ENCODE results near the gene DYNLT2B.
"Not testable (repeated sequence)": the region's sequence is repeated elsewhere in the genome, so short reads cannot be mapped to it uniquely, and the experiment has no call there.

The DYNLT2B gene

DNA sequence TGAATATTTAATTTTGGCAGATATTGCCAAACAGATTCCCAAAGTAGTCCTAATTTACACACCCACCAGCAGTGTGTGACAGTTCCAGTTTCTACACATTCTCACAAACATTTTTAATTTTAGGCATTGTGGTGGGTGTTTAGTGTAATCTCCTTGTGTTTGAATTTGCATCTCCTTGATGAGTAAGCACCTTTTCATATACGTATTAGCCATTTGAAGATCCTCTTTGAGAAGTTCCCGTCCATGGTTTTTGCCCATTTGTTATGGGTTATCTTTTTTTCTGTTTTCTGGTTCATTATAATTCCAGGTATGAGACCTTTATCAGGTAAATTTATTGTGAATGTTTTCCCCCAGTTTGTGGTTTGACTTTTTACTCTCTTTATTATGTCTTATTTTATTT, 22.4 kb upstream of the DYNLT2B start:
- in situ Hi-C loops (cut with HindIII; ENCODE audit: low pct_unique_long_range_greater_than_20kb, low sequenced_read_pairs), result no loop called here

DNA sequence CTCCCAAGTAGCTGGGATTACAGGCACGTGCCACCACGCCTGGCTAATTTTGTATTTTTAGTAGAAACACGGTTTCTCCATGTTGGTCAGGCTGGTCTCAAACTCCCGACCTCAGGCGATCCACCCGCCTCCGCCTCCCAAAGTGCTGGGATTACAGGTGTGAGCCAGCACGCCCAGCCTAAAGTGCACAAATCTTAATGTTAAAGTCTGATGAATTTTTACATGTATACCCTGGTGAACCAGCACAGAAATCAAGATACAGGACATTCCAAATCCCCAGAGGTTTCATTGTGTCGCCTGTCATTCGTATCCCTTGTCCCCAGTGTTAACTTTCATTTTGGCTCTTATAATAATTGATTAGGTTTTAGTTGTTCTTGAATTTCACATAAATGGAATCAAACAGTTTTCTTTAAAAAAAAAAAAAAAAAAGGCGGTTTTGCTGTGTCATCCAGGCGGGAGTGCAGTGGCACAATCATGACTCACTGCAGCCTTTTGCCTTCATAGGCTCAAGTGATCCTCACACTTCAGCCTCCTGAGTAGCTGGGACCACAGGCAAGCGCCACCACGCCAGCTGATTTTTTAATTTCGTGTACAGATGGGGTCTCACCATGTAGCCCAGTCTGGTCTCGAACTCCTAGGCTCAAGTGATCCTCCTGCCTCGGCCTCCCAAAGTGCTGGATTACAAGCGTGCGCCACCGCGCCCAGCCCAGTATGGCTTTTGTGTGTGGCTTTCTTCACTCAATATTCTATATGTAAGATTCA, 21.6 kb upstream of the DYNLT2B start:
- TF ChIP-seq JUND (IDR thresholded peaks at IDR 0.05; ENCODE audit: low read depth), result no peak
- in situ Hi-C loops (cut with HindIII; ENCODE audit: low pct_unique_long_range_greater_than_20kb, low sequenced_read_pairs), result no loop called here
- DNase-seq (ENCODE audit: low read depth in 1 of 2, low spot score in 1 of 2), result no peak

More for the DNA sequence above, 22.4 kb upstream of the DYNLT2B start:
- no peak for DNase-seq (ENCODE audit: low read depth in 1 of 2, low spot score in 1 of 2)
- no peak for TF ChIP-seq JUND (IDR thresholded peaks at IDR 0.05; ENCODE audit: low read depth)

DNA sequence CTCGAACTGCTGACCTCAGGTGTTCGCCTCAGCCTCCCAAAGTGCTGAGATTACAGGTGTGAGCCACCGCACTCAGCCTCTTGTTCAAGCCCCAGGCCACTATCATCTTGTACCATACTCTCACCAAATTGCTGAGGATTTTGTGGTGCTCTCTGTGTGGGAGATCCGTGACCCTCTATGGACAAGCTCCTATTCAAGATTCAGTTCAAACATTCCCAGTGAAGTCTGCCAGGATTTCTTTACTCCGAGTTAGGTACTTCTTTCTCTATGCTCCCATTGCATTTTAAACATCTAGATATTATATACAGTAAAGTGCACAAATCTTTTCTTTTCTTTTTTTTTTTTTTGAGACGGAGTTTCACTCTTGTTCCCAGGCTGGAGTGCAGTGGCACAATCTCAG, 21.0 kb upstream of the DYNLT2B start:
- no peak for DNase-seq (ENCODE audit: low read depth in 1 of 2, low spot score in 1 of 2)
- in situ Hi-C loops (cut with HindIII; ENCODE audit: low pct_unique_long_range_greater_than_20kb, low sequenced_read_pairs), result no loop called here
- no peak for TF ChIP-seq JUND (IDR thresholded peaks at IDR 0.05; ENCODE audit: low read depth)

DNA sequence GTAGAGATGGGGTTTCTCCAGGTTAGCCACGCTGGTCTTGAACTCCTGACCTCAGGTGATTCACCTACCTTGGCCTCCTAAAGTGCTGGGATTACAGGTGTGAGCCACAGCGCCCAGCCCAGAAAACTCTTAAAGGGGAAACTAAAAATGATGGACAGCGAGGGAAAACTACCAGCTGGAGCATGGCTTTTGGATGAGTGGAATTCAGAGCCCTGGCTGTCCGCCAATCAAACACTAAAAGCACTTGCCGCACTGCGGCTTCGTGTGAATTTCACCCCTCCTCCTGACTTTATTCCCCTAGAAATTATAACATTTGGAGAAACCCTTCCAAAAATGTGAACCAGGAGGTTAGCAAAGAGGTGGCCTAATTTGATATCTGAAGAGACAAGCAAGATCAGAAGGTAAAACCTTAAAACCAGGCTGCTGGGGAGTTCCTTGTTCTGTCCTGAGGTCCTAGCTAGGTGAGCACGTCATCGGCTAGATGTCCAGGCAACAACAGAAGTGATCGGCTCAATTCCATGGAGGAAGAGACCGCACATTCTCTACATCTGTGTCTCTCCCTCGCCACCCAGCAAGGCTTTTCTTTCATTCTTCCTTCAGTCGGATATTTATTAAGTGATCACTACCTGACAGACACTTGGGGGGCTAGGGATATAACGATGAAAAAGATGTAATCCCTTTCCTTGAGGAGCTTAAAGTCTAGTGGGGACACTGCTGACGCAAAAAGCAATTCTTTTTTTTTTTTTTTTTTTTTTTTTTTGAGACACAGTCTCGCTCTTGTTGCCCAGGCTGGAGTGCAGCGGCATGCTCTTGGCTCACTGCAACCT, 18.5 kb upstream of the DYNLT2B start:
- no peak for DNase-seq (ENCODE audit: low read depth in 1 of 2, low spot score in 1 of 2)
- in situ Hi-C loops (cut with HindIII; ENCODE audit: low pct_unique_long_range_greater_than_20kb, low sequenced_read_pairs), result no loop called here

DNA sequence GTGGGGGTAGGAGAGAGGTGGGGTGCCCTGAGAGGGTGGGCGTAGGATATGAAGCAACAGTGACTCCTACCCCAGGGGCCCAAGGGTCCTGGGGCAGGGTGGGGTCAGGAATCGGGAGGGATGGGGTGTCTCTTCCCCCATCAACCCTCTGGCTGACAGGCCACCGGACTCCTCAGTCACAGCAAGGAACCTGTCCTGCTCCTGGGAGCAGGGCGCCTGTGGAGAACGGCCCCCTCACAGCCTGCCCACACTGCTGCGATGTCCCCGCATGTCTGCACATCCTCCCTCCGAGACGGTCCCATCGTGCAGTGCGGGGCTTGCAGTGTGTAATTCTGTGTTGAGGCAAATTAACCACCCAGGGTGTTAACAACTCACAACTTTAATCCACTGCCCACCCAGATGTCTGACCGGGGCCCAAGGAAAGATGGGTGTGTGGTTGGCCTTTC, 17.5 kb upstream of the DYNLT2B start:
- TF ChIP-seq JUND (IDR thresholded peaks at IDR 0.05; ENCODE audit: low read depth), result no peak
- no peak for DNase-seq (ENCODE audit: low read depth in 1 of 2, low spot score in 1 of 2)
- in situ Hi-C loops (cut with HindIII; ENCODE audit: low pct_unique_long_range_greater_than_20kb, low sequenced_read_pairs), result no loop called here

More for the DNA sequence above, 18.5 kb upstream of the DYNLT2B start:
- TF ChIP-seq JUND (IDR thresholded peaks at IDR 0.05; ENCODE audit: low read depth), result no peak

DNA sequence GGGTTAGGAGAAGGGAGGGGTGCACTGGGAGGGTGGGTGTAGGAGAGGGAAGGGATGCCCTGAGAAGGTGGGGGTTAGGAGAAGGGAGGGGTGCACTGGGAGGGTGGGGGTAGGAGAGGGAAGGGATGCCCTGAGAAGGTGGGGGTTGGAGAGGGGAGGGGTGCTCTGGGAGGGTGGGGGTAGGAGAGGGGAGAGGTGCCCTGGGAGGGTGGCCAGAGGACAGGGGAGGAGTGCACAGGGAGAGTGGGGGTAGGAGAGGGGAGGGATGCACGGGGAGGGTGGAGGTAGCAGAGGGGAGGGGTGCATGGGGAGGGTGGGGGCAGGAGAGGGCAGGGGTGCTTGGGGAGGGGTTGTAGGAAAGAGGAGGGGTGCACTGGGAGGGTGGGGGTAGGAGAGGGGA, 16.9 kb upstream of the DYNLT2B start:
- no peak for TF ChIP-seq JUND (IDR thresholded peaks at IDR 0.05; ENCODE audit: low read depth)
- in situ Hi-C loops (cut with HindIII; ENCODE audit: low pct_unique_long_range_greater_than_20kb, low sequenced_read_pairs), result no loop called here
- DNase-seq (ENCODE audit: low read depth in 1 of 2, low spot score in 1 of 2), result no peak

DNA sequence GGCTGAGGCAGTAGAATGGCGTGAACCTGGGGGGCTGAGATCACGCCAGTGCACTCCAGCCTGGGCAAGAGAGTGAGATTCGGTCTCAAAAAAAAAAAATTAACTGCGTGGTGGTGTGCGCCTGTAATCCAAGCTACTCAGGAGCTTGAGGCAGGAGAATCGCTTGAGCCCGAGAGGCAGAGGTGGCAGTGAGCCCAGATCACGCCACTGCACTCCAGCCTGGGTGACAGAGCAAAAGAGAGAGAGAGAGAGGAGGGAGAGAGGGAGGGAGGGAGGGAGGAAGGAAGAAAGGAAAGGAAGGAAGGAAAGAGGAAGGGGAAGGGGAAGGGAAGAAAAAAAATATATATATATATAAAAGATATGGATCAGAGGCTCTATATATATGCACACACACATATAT, 14.1 kb upstream of the DYNLT2B start:
- in situ Hi-C loops (cut with HindIII; ENCODE audit: low pct_unique_long_range_greater_than_20kb, low sequenced_read_pairs), result no loop called here
- DNase-seq (ENCODE audit: low read depth in 1 of 2, low spot score in 1 of 2), result no peak
- no peak for TF ChIP-seq JUND (IDR thresholded peaks at IDR 0.05; ENCODE audit: low read depth)

DNA sequence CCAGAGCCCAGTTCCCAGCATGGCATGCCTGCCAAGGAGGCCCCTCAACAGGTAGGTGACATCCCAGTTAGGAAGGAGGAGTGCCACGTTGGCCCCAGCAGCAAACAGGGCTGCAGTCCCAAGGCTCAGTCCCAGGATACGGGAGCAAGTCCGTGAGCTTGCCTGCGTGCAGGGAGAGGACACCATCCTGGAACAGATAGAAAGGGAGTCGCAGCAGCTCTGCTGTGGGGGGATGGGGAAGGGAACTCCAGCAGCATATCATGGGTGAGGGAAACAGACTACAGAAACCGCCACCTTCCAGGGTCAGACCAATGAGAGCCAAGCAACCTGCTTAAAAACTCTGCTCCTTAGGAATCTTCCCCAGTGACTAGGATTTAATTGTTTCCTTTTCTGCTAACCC, 9.4 kb upstream of the DYNLT2B start:
- no peak for DNase-seq (ENCODE audit: low read depth in 1 of 2, low spot score in 1 of 2)
- in situ Hi-C loops (cut with HindIII; ENCODE audit: low pct_unique_long_range_greater_than_20kb, low sequenced_read_pairs), result no loop called here
- no peak for TF ChIP-seq JUND (IDR thresholded peaks at IDR 0.05; ENCODE audit: low read depth)

DNA sequence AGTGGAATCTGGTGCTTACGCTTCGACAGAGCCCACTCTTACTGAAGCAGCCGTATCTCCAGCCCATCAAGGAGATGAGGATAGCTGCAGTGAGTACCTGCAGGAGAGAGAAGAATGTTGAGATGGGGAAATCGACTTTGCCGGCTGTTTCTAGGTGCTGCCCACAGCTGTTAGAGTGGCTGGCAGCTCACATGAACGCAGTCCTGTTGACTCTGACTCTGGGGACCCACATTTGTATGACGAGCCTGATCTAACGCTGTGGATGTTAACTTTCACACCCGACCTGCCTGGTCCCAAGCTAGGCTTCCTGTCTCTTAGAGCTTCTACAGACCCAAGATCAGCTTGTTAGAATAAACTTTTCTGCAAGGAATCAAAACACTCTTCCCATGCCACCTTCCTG, 8.9 kb upstream of the DYNLT2B start:
- in situ Hi-C loops (cut with HindIII; ENCODE audit: low pct_unique_long_range_greater_than_20kb, low sequenced_read_pairs), result no loop called here
- DNase-seq (ENCODE audit: low read depth in 1 of 2, low spot score in 1 of 2), result no peak

DNA sequence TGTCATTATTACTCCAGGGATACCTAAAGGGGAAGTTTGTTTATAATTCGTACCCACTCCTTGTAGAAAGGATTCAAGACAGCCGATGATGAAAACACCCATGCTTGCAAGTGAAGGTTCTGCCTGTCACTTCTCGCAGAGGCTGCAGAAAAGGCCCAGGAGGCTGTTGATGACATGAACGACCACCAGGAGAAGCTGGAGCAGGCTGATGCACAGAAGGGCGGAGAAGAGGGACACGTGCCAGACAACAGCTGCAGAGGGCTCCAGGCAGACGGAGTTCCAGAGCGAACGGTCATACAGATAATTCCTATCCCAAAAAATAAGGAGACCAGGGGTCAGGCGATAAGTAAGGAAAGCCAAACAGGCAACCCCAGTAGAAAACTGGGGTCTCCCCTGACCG, 5.7 kb upstream of the DYNLT2B start:
- TF ChIP-seq JUND (IDR thresholded peaks at IDR 0.05; ENCODE audit: low read depth), result no peak
- in situ Hi-C loops (cut with HindIII; ENCODE audit: low pct_unique_long_range_greater_than_20kb, low sequenced_read_pairs), result no loop called here
- DNase-seq (ENCODE audit: low read depth in 1 of 2, low spot score in 1 of 2), result no peak

More for the DNA sequence above, 8.9 kb upstream of the DYNLT2B start:
- TF ChIP-seq JUND (IDR thresholded peaks at IDR 0.05; ENCODE audit: low read depth), result no peak

DNA sequence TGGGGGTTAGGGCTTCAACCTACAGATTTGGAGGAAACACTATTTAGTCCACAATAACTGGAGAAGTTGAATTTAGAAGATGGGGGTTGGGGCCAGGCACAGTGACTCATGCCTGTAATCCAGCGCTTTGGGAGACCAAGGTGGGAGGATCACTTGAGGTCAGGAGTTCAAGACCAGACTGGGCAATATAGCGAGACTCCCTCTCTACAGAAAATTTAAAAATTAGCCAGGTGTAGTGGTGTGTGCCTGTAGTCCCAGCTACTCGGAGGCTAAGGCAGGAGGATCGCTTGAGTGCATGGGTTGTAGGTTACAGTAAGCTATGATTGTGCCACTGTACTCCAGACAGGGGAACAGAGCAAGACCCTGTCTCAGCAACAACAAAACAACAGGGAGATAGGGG, 5.0 kb upstream of the DYNLT2B start:
- in situ Hi-C loops (cut with HindIII; ENCODE audit: low pct_unique_long_range_greater_than_20kb, low sequenced_read_pairs), result no loop called here
- TF ChIP-seq JUND (IDR thresholded peaks at IDR 0.05; ENCODE audit: low read depth), result no peak
- no peak for DNase-seq (ENCODE audit: low read depth in 1 of 2, low spot score in 1 of 2)

DNA sequence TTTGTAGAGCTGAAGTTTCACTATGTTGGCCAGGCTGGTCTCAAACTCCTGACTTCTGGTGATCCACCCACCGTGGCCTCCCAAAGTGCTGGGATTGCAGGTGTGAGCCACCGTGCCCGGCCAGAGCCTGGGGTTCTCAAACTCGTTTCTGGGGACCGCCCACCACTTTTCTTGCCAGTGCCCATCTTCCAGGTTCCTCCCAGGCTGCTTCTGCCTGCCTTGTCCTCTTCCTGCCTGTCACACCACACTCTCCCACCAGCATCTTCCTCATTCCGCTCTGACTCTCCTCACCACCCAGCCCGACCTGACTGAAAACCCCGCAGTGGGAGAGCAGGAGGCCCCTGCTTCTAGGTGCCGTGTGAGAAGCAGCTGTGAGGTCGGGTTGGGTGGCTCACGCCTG, 3.1 kb upstream of the DYNLT2B start:
- DNase-seq (ENCODE audit: low read depth in 1 of 2, low spot score in 1 of 2), result no peak
- in situ Hi-C loops (cut with HindIII; ENCODE audit: low pct_unique_long_range_greater_than_20kb, low sequenced_read_pairs), result no loop called here
- TF ChIP-seq JUND (IDR thresholded peaks at IDR 0.05; ENCODE audit: low read depth), result no peak

DNA sequence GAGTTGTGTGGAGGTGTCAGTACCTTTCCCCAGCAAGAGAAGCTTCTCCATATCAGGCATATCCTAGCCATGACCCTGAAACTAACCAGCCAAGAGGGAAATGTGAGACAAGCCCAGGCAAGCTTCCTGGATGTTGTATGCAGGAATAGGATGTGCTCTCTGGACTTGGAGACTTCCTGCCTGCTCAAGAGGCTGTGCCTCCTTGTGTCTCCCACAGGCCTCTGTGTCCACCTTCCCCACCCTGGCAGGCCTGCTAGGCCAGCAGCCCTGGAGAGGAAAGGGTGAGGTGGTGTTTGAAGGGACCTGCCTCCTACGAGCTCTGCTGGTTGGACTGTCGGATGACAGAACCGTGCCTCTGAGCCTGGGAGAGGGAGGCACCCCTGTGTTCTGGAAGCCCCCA, 2.1 kb upstream of the DYNLT2B start:
- no peak for TF ChIP-seq JUND (IDR thresholded peaks at IDR 0.05; ENCODE audit: low read depth)
- DNase-seq (ENCODE audit: low read depth in 1 of 2, low spot score in 1 of 2), result no peak
- in situ Hi-C loops (cut with HindIII; ENCODE audit: low pct_unique_long_range_greater_than_20kb, low sequenced_read_pairs), result no loop called here

DNA sequence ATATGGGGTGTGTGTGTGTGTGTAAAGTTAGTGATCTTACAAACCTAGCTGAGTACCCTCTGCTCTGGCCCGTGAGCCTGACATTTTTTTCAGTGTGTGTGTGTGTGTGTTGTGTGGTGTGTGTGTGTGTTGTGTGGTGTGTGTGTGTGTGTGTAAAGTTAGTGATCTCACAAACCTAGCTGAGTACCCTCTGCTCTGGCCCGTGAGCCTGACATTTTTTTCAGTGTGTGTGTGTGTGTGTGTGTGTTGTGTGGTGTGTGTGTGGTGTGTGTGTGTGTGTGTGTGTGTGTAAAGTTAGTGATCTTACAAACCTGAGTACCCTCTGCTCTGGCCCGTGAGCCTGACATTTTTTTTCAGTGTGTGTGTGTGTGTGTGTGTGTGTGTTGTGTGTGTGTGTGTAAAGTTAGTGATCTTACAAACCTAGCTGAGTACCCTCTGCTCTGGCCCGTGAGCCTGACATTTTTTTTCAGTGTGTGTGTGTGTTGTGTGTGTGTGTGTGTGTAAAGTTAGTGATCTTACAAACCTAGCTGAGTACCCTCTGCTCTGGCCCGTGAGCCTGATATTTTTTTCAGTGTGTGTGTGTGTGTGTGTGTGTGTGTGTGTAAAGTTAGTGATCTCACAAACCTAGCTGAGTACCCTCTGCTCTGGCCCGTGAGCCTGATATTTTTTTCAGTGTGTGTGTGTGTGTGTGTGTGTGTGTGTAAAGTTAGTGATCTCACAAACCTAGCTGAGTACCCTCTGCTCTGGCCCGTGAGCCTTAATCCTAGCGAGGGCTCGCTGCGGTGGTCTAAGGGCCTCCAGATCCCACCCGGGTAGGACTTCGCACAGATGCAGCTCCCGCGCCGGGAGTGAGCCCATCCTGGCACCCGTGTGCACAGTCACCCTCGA, 997 bp downstream of the DYNLT2B start:
- in situ Hi-C loops (cut with HindIII; ENCODE audit: low pct_unique_long_range_greater_than_20kb, low sequenced_read_pairs); DNase-seq (ENCODE audit: low read depth in 1 of 2, low spot score in 1 of 2): not testable (repeated sequence)

All from T47D (cell line).